IMR-90 (cell line): ENCODE data around the gene ERMAP. TPM values are rescaled to one million over a fixed set of nuclear protein-coding genes. Genes with fewer than 3 reads are reported as not detected.

ENCODE experiments used
- ATAC-seq: fragments of 200-7000 bp; cut with Tn5 transposase; 2 replicates; pipeline ENCODE4 v1.9.1; 2020; ENCODE audit warnings: low read depth, mild to moderate bottlenecking, moderate library complexity
- BruUV-seq: library from RNA; stranded (reverse); fragments of 400-500 nt; replicated peaks from 2 replicates; lab custom pipeline; 2021; lab: Mats Ljungman, UMichigan
- CTCF ChIA-PET: fragments of 300-600 bp; formaldehyde crosslinking; extraction: SDS; loops from one replicate; lab custom pipeline; 2021; ENCODE audit warnings: antibody characterized with exemption; lab: Yijun Ruan, JAX
- POLR2A ChIA-PET: fragments of 300-600 bp; sonication (Branson Sonifier 250); formaldehyde crosslinking; loops from one replicate; lab custom pipeline; 2022; ENCODE audit warnings: antibody characterized with exemption; ENCODE audit not compliant: unreplicated experiment; lab: Charles Lee
- DNase-seq: peaks from one replicate; pipeline ENCODE4 v3.0.0; 2013
- H2AFZ ChIP-seq: replicated peaks from 2 replicates; pipeline ENCODE3; 2013; ENCODE audit warnings: low read length, mild to moderate bottlenecking; ENCODE audit not compliant: poor library complexity
- H2AK5ac ChIP-seq: 2 replicates; pipeline ENCODE4 v1.6.1; 2013; ENCODE audit warnings: low read depth, low read length, inconsistent platforms
- H2AK9ac ChIP-seq: replicated peaks from 2 replicates; pipeline ENCODE3; 2013; ENCODE audit warnings: mild to moderate bottlenecking, low read depth, low read length, moderate library complexity; ENCODE audit not compliant: poor library complexity
- H2BK120ac ChIP-seq: 2 replicates; pipeline ENCODE4 v1.6.1; 2013; ENCODE audit warnings: low read depth, low read length, inconsistent platforms
- H2BK15ac ChIP-seq: 3 replicates; pipeline ENCODE4 v1.6.1; 2013; ENCODE audit warnings: low read depth, low read length, inconsistent platforms
- H2BK20ac ChIP-seq: 2 replicates; pipeline ENCODE4 v1.6.1; 2013; ENCODE audit warnings: low read depth, mild to moderate bottlenecking, inconsistent platforms, low read length, moderate library complexity
- H2BK5ac ChIP-seq: 2 replicates; pipeline ENCODE4 v1.6.1; 2013; ENCODE audit warnings: mild to moderate bottlenecking, low read depth, low read length, inconsistent platforms; ENCODE audit not compliant: poor library complexity, severe bottlenecking
- H3K14ac ChIP-seq: replicated peaks from 2 replicates; pipeline ENCODE4 v1.6.1; 2013; ENCODE audit warnings: low read depth, low read length, inconsistent platforms
- H3K18ac ChIP-seq: 2 replicates; pipeline ENCODE4 v1.6.1; 2013; ENCODE audit warnings: low read depth, low read length, control low read depth
- H3K23ac ChIP-seq: 2 replicates; pipeline ENCODE4 v1.6.1; 2013; ENCODE audit warnings: low read depth, low read length, inconsistent platforms
- H3K27ac ChIP-seq: 2 replicates; pipeline ENCODE4 v1.5.1; 2013; ENCODE audit warnings: mild to moderate bottlenecking, control low read depth, low read length; ENCODE audit not compliant: insufficient read depth
- H3K27me3 ChIP-seq: 2 replicates; pipeline ENCODE4 v1.6.1; 2013; ENCODE audit warnings: low read length; ENCODE audit not compliant: control insufficient read depth, insufficient read depth
- H3K36me3 ChIP-seq: 2 replicates; pipeline ENCODE4 v1.6.1; 2013; ENCODE audit warnings: low read length, mixed read lengths; ENCODE audit not compliant: control insufficient read depth, insufficient read depth
- H3K4ac ChIP-seq: 2 replicates; pipeline ENCODE4 v1.6.1; 2013; ENCODE audit warnings: low read depth, low read length, inconsistent platforms
- H3K4me1 ChIP-seq: 2 replicates; pipeline ENCODE4 v1.6.1; 2013; ENCODE audit warnings: low read length, mixed read lengths; ENCODE audit not compliant: control insufficient read depth, insufficient read depth
- H3K4me2 ChIP-seq: 2 replicates; pipeline ENCODE4 v1.6.1; 2013; ENCODE audit warnings: low read depth, mild to moderate bottlenecking, control low read depth, low read length, moderate library complexity
- H3K4me3 ChIP-seq: 2 replicates; pipeline ENCODE4 v1.5.1; 2013; ENCODE audit warnings: low read depth, mild to moderate bottlenecking, control low read depth, low read length, moderate library complexity; ENCODE audit not compliant: insufficient read depth
- H3K56ac ChIP-seq: 2 replicates; pipeline ENCODE4 v1.6.1; 2013; ENCODE audit warnings: low read length, inconsistent platforms; ENCODE audit not compliant: insufficient read depth; ENCODE audit errors: extremely low read depth
- H3K79me1 ChIP-seq, 2 experiments: 2 replicates each; pipeline ENCODE4 v1.6.1; 2013; ENCODE audit warnings: low read length in 2 of 2, inconsistent platforms in 1 of 2, low read depth in 1 of 2
- H3K9ac ChIP-seq: 2 replicates; pipeline ENCODE4 v1.6.1; 2013; ENCODE audit warnings: low read depth, low read length, control low read depth
- H3K9me1 ChIP-seq: 2 replicates; pipeline ENCODE4 v1.6.1; 2013; ENCODE audit warnings: low read length, inconsistent platforms; ENCODE audit not compliant: insufficient read depth
- H3K9me3 ChIP-seq: 2 replicates; pipeline ENCODE4 v1.6.1; 2013; ENCODE audit warnings: low read length; ENCODE audit not compliant: control insufficient read depth, insufficient read depth
- H4K20me1 ChIP-seq: 2 replicates; pipeline ENCODE4 v1.6.1; 2013; ENCODE audit warnings: low read length, inconsistent platforms; ENCODE audit not compliant: insufficient read depth
- H4K5ac ChIP-seq: 2 replicates; pipeline ENCODE4 v1.6.1; 2013; ENCODE audit warnings: mild to moderate bottlenecking, low read depth, low read length, control low read depth
- H4K8ac ChIP-seq, 2 experiments: 2 replicates each; pipeline ENCODE4 v1.6.1; 2013; ENCODE audit warnings: low read depth in 2 of 2, low read length in 2 of 2, control low read depth in 1 of 2, inconsistent platforms in 1 of 2
- H4K91ac ChIP-seq: 2 replicates; pipeline ENCODE4 v1.6.1; 2013; ENCODE audit warnings: low read depth, low read length, inconsistent platforms; ENCODE audit not compliant: insufficient read depth
- BHLHE40 ChIP-seq: fragments of 150-350 bp; IDR thresholded peaks from 2 replicates; pipeline ENCODE4 v1.6.1; 2016; ENCODE audit warnings: mild to moderate bottlenecking, low read depth, low read length
- CEBPB ChIP-seq: IDR thresholded peaks from 2 replicates; pipeline ENCODE4 v1.6.1; 2012; ENCODE audit warnings: low read depth, low read length, improper control_type of control experiment
- CHD1 ChIP-seq: IDR thresholded peaks from 2 replicates; pipeline ENCODE4 v1.6.1; 2012; ENCODE audit warnings: low read depth, low read length, improper control_type of control experiment
- ELK1 ChIP-seq: fragments of 150-350 bp; IDR thresholded peaks from 2 replicates; pipeline ENCODE4 v1.6.1; 2016; ENCODE audit warnings: low read depth, mild to moderate bottlenecking, low read length, moderate library complexity, borderline replicate concordance
- FOS ChIP-seq: fragments of 150-350 bp; IDR thresholded peaks from 2 replicates; pipeline ENCODE4 v1.6.1; 2016; ENCODE audit warnings: low read depth, low read length
- MAFK ChIP-seq: IDR thresholded peaks from 2 replicates; pipeline ENCODE4 v1.6.1; 2012; ENCODE audit warnings: low read depth, low read length, improper control_type of control experiment
- MAZ ChIP-seq: IDR thresholded peaks from 2 replicates; pipeline ENCODE4 v1.6.1; 2012; ENCODE audit warnings: low read depth, mild to moderate bottlenecking, low read length, improper control_type of control experiment, moderate library complexity, borderline replicate concordance
- MXI1 ChIP-seq: IDR thresholded peaks from 2 replicates; pipeline ENCODE4 v1.6.1; 2012; ENCODE audit warnings: low read depth, mild to moderate bottlenecking, low read length, moderate library complexity, borderline replicate concordance
- NFE2L2 ChIP-seq: fragments of 150-350 bp; IDR thresholded peaks from 2 replicates; pipeline ENCODE4 v1.6.1; 2016; ENCODE audit warnings: low read depth, mild to moderate bottlenecking, low read length
- POLR2A ChIP-seq: IDR thresholded peaks from 2 replicates; pipeline ENCODE4 v1.6.1; 2012; ENCODE audit warnings: mild to moderate bottlenecking, low read depth, low read length
- RAD21 ChIP-seq: IDR thresholded peaks from 2 replicates; pipeline ENCODE4 v1.6.1; 2012; ENCODE audit warnings: low read length, improper control_type of control experiment
- RCOR1 ChIP-seq: IDR thresholded peaks from 2 replicates; pipeline ENCODE4 v1.6.1; 2012; ENCODE audit warnings: mild to moderate bottlenecking, low read length, improper control_type of control experiment; ENCODE audit not compliant: insufficient replicate concordance
- RFX5 ChIP-seq: IDR thresholded peaks from 2 replicates; pipeline ENCODE4 v1.8.0; 2012; ENCODE audit warnings: low read depth, mild to moderate bottlenecking, low read length, moderate library complexity
- SMC3 ChIP-seq: fragments of 150-350 bp; IDR thresholded peaks from 2 replicates; pipeline ENCODE4 v1.6.1; 2016; ENCODE audit warnings: low read depth, mild to moderate bottlenecking, antibody characterized with exemption, low read length, moderate library complexity
- USF2 ChIP-seq: fragments of 150-350 bp; IDR thresholded peaks from 2 replicates; pipeline ENCODE4 v1.6.1; 2017; ENCODE audit warnings: mild to moderate bottlenecking, antibody characterized with exemption, low read length, low read depth
- WGBS, 2 experiments: methylation state at CpG; one replicate each; pipeline versions ENCODE4 v1.1.5 to v1.1.7; 2013; ENCODE audit warnings: missing lambda C conversion rate in 2 of 2; ENCODE audit not compliant: insufficient read length in 1 of 2; ENCODE audit errors: extremely low coverage in 2 of 2; 5-methylcytosine and 5-hydroxymethylcytosine counted together
- dilution Hi-C: fragments of 300-500 bp; cut with HindIII; formaldehyde crosslinking; loops from one replicate; pipeline ENCODE4 v1.14.3; 2018; ENCODE audit warnings: low sequenced_read_pairs; ENCODE audit not compliant: unreplicated experiment
- in situ Hi-C: fragments of 300-500 bp; cut with MboI; formaldehyde crosslinking; loops from 3 replicates; pipeline ENCODE4 v1.14.3; 2019; ENCODE audit warnings: low sequenced_read_pairs, inconsistent platforms, mixed read lengths
- intact Hi-C: fragments of 100-400 bp; cut with micrococcal nuclease; formaldehyde crosslinking; loops from 2 replicates; pipeline ENCODE4 v1.10.0; 2022
- polyA plus RNA-seq, 3 experiments: library from polyadenylated mRNA; depleted of rRNA; stranded (reverse); fragments of >200 nt; gene quantifications; 2 replicates each; pipeline ENCODE4 v1.2.3, GENCODE V29; 2012; ENCODE audit warnings: low replicate concordance in 1 of 3
- total RNA-seq: library from RNA; depleted of rRNA; stranded (reverse); fragments of >200 nt; gene quantifications from 2 replicates; pipeline ENCODE4 v1.2.3, GENCODE V29; 2012

Gene ERMAP
- total and polyA plus RNA-seq, 2 of the 4 experiments (the other 2 are of a cell fraction), result 5.0 to 7.2 TPM

GRCh38 chr1:42806593-42806992 is 10.3 kb upstream of the ERMAP start:
- ATAC-seq (peak; percentile 75), DNase-seq (peak; percentile 19)
- H3K4ac ChIP-seq, result no peak overlapping the region
- H4K91ac ChIP-seq, result no peak overlapping the region
- H3K9ac ChIP-seq, result no peak overlapping the region
- in situ Hi-C loops (no loop called here), dilution Hi-C loops (no loop called here), intact Hi-C loops (no loop called here)
- no peaks in the 10 kb centered on the region for H4K20me1 ChIP-seq
- no peak overlapping the region for H2AK5ac ChIP-seq
- peaks cover 4% of the 10 kb centered on the region for H3K36me3 ChIP-seq
- H3K4me3 ChIP-seq, result no peak overlapping the region
- peaks cover 0 to 4% of the 10 kb centered on the region in 2 experiments; a peak in 2 of 4 replicates for H3K79me1 ChIP-seq
- no peak overlapping the region for H3K23ac ChIP-seq
- WGBS, 2 experiments, result 90% methylated on average over 2 of the region's 5 CpGs; no CpG with 5 or more reads in 1 of the 2 experiments
- H3K27me3 ChIP-seq, result no peaks in the 10 kb centered on the region
- TF ChIP-seq RFX5 (no peak), FOS (no peak), ELK1 (no peak), NFE2L2 (no peak), BHLHE40 (no peak), CEBPB (no peak), MXI1 (no peak), POLR2A (no peak), CHD1 (no peak), SMC3 (no peak), RCOR1 (no peak), RAD21 (no peak), USF2 (no peak), MAZ (no peak), MAFK (no peak)
- peaks cover 7% of the 10 kb centered on the region for H3K4me1 ChIP-seq
- H4K5ac ChIP-seq, result no peak overlapping the region
- ChIA-PET POLR2A (interaction anchor here (0.6 kb wide), 1 partner anchor 9 kb away, joined by 4 read pairs; no protein-coding TSS in a partner anchor), CTCF (interaction anchor here (0.5 to 1.2 kb wide), 2 partner anchors 15 to 44 kb away, joined by 3 to 6 read pairs; no protein-coding TSS in a partner anchor)
- no peaks in the 10 kb centered on the region for H3K9me3 ChIP-seq
- H3K9me1 ChIP-seq, result 0 out of 2 replicates have a peak, but pooled peaks cover 5% of the 10 kb centered on the region
- no peak overlapping the region for H2BK15ac ChIP-seq
- no peak overlapping the region for H2BK120ac ChIP-seq
- no peak overlapping the region for H3K18ac ChIP-seq
- H2AK9ac ChIP-seq, result no peak overlapping the region
- H2AFZ ChIP-seq, result no peak overlapping the region
- no peak overlapping the region for H3K56ac ChIP-seq
- 0 out of 2 replicates have a peak overlapping the region, but pooled peaks have one; percentile 42 for H3K4me2 ChIP-seq
- H3K14ac ChIP-seq, result no peak overlapping the region
- H2BK20ac ChIP-seq, result no peak overlapping the region
- no peak overlapping the region for H2BK5ac ChIP-seq
- no peak overlapping the region for H3K27ac ChIP-seq
- no TSS peak for BruUV-seq
- no peak overlapping the region for H4K8ac ChIP-seq
